Mesenchymal stem cell (in vitro differentiated cells and primary cell): Measurements from ENCODE around the gene MICAL3.

Experiments
- DNase-seq: peaks from one replicate; pipeline ENCODE4 v3.0.0-alpha.2; 2013
- H2AFZ ChIP-seq: one replicate; pipeline ENCODE4 v1.6.1; 2013; ENCODE audit warnings: low read depth, mild to moderate bottlenecking, control low read depth, inconsistent platforms, low read length, moderate library complexity
- H2AK5ac ChIP-seq: 2 replicates; pipeline ENCODE4 v1.6.1; 2013; ENCODE audit warnings: low read length, moderate library complexity, mild to moderate bottlenecking, inconsistent platforms; ENCODE audit not compliant: severe bottlenecking
- H2BK120ac ChIP-seq: one replicate; pipeline ENCODE4 v1.6.1; 2013; ENCODE audit warnings: low read depth, mild to moderate bottlenecking, inconsistent platforms, low read length, moderate library complexity
- H2BK12ac ChIP-seq, 2 experiments: one replicate each; pipeline ENCODE4 v1.6.1; 2013; ENCODE audit warnings: inconsistent platforms in 2 of 2, low read length in 2 of 2, mild to moderate bottlenecking in 2 of 2, moderate library complexity in 2 of 2, control low read depth in 1 of 2
- H2BK15ac ChIP-seq: one replicate; pipeline ENCODE4 v1.6.1; 2013; ENCODE audit warnings: mild to moderate bottlenecking, low read depth, inconsistent platforms; ENCODE audit not compliant: poor library complexity, severe bottlenecking
- H2BK5ac ChIP-seq: 2 replicates; pipeline ENCODE4 v1.6.1; 2013; ENCODE audit warnings: low read depth, mild to moderate bottlenecking, low read length, control low read depth, inconsistent platforms; ENCODE audit not compliant: poor library complexity, severe bottlenecking
- H3K14ac ChIP-seq, 2 experiments: one replicate each; pipeline ENCODE4 v1.6.1; 2013; ENCODE audit warnings: inconsistent platforms in 2 of 2, low read length in 2 of 2, control low read depth in 1 of 2, mild to moderate bottlenecking in 1 of 2, moderate library complexity in 1 of 2
- H3K18ac ChIP-seq, 2 experiments: one replicate each; pipeline ENCODE4 v1.6.1; 2013; ENCODE audit warnings: inconsistent platforms in 2 of 2, low read length in 2 of 2, control low read depth in 1 of 2, low read depth in 1 of 2, mild to moderate bottlenecking in 1 of 2
- H3K23ac ChIP-seq, 2 experiments: one replicate each; pipeline ENCODE4 v1.6.1; 2013; ENCODE audit warnings: inconsistent platforms in 2 of 2, low read length in 2 of 2, mild to moderate bottlenecking in 2 of 2, moderate library complexity in 2 of 2, control low read depth in 1 of 2
- H3K27ac ChIP-seq: 2 replicates; pipeline ENCODE4 v1.5.1; 2013; ENCODE audit warnings: mild to moderate bottlenecking, moderate library complexity, low read length, control low read depth, inconsistent platforms; ENCODE audit not compliant: poor library complexity, severe bottlenecking
- H3K27me3 ChIP-seq, 2 experiments: 2 replicates each; pipeline versions ENCODE4 v1.6.1 to v1.7.0; 2013; ENCODE audit warnings: low read length in 2 of 2, mild to moderate bottlenecking in 2 of 2, moderate library complexity in 2 of 2, control low read depth in 1 of 2, inconsistent platforms in 1 of 2; ENCODE audit not compliant: control insufficient read depth in 1 of 2, insufficient read depth in 1 of 2
- H3K36me3 ChIP-seq, 2 experiments: 2 replicates each; pipeline versions ENCODE4 v1.6.1 to v1.7.0; 2013; ENCODE audit warnings: low read length in 2 of 2, control low read depth in 1 of 2, inconsistent platforms in 1 of 2, low read depth in 1 of 2, mild to moderate bottlenecking in 1 of 2; ENCODE audit not compliant: insufficient read depth in 2 of 2, control insufficient read depth in 1 of 2
- H3K4ac ChIP-seq, 2 experiments: one replicate each; pipeline ENCODE4 v1.6.1; 2013; ENCODE audit warnings: inconsistent platforms in 2 of 2, low read length in 2 of 2, mild to moderate bottlenecking in 2 of 2, moderate library complexity in 2 of 2, control low read depth in 1 of 2, low read depth in 1 of 2
- H3K4me1 ChIP-seq: 2 replicates; pipeline ENCODE4 v1.6.1; 2013; ENCODE audit warnings: low read depth, low read length, control low read depth; ENCODE audit not compliant: control insufficient read depth, insufficient read depth
- H3K4me2 ChIP-seq: 2 replicates; pipeline ENCODE4 v1.6.1; 2013; ENCODE audit warnings: low read length, mild to moderate bottlenecking, inconsistent platforms; ENCODE audit not compliant: poor library complexity, severe bottlenecking
- H3K4me3 ChIP-seq, 2 experiments: 2 replicates each; pipeline versions ENCODE4 v1.5.1 to v1.7.0; 2013; ENCODE audit warnings: low read length in 2 of 2, mild to moderate bottlenecking in 2 of 2, control low read depth in 1 of 2, low read depth in 1 of 2; ENCODE audit not compliant: insufficient read depth in 1 of 2
- H3K79me1 ChIP-seq: replicated peaks from 2 replicates; pipeline ENCODE4 v1.6.1; 2013; ENCODE audit warnings: mild to moderate bottlenecking, control low read depth, low read length, inconsistent platforms; ENCODE audit not compliant: poor library complexity, severe bottlenecking
- H3K9ac ChIP-seq: 2 replicates; pipeline ENCODE4 v1.7.0; 2013; ENCODE audit warnings: mild to moderate bottlenecking, low read length, moderate library complexity
- H3K9me3 ChIP-seq: 2 replicates; pipeline ENCODE4 v1.7.0; 2013; ENCODE audit warnings: mild to moderate bottlenecking, low read length; ENCODE audit not compliant: control insufficient read depth
- H4K8ac ChIP-seq: one replicate; pipeline ENCODE4 v1.6.1; 2013; ENCODE audit warnings: inconsistent platforms, mild to moderate bottlenecking, low read length, moderate library complexity
- H4K91ac ChIP-seq: one replicate; pipeline ENCODE4 v1.6.1; 2013; ENCODE audit warnings: mild to moderate bottlenecking, low read length, inconsistent platforms
- WGBS: methylation state at CpG from one replicate; pipeline ENCODE4 v1.1.7; 2013; ENCODE audit warnings: mixed read lengths; 5-methylcytosine and 5-hydroxymethylcytosine counted together

MICAL3 gene

DNA sequence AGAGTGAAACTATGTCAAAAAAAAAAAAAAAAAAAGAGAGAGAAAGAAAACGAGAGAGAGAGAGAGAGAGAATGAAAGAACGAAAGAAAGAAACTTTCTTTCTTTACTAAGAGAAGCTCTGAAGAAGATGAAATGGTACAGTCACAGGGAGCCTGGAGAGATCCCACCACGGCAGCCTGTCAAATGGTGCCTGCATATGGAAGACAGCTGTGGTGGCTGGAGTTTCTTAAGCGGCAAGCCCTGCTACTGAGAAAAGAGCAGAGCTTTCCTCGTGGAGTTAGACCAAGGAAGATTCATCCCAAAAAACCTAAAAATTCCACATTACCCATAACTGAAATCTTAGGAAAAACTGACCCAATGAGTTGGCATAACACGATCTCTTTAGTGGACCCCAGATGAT, 66.7 kb downstream of the MICAL3 start:
- Histone ChIP-seq H3K9me3 (no peaks in the 10 kb centered on the region), H3K27me3 (no peaks in the 10 kb centered on the region), H3K36me3 (peaks cover 7 to 26% of the 10 kb centered on the region in 2 experiments), H3K14ac (no peak overlapping the region), H2BK12ac (no peak overlapping the region), H3K79me1 (peaks cover 2% of the 10 kb centered on the region), H4K8ac (no peak overlapping the region), H2BK5ac (no peak overlapping the region), H3K4me3 (no peak overlapping the region), H3K4me2 (no peak overlapping the region), H2BK120ac (no peak overlapping the region), H2AFZ (no peak overlapping the region), H3K4ac (no peak overlapping the region), H4K91ac (no peak overlapping the region), H3K27ac (no peak overlapping the region), H2AK5ac (no peak overlapping the region), H3K9ac (no peak overlapping the region), H3K18ac (no peak overlapping the region), H3K4me1 (peaks cover 49% of the 10 kb centered on the region), H2BK15ac (no peak overlapping the region), H3K23ac (no peak overlapping the region)
- WGBS, result 89% methylated on average over 6 of the region's 6 CpGs
- no peak for DNase-seq

DNA sequence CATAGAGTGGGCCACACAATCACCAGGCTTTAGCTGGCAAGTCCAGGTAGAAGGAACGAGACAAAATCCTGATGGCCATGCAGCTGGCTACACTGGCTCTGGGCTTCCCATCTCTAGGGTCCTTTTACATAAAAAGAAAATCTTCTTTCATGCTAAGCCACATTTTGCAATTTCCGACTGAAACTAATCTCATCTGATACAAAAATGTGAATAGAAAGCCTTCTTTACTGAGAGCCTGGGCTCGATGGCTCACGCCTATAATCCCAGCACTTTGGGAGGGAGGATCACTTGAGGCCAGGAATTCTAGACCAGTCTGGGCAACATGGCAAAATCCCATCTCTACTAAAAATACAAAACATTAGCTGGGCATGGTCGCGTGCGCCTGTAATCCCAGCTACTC, 67.2 kb downstream of the MICAL3 start:
- Histone ChIP-seq H3K79me1 (peaks cover 2% of the 10 kb centered on the region), H4K8ac (no peak overlapping the region), H3K27me3 (no peaks in the 10 kb centered on the region), H2AFZ (no peak overlapping the region), H3K18ac (no peak overlapping the region), H2BK15ac (no peak overlapping the region), H3K4me3 (no peak overlapping the region), H3K9me3 (no peaks in the 10 kb centered on the region), H3K9ac (no peak overlapping the region), H4K91ac (no peak overlapping the region), H3K27ac (no peak overlapping the region), H3K4me2 (no peak overlapping the region), H2BK5ac (no peak overlapping the region), H3K4ac (no peak overlapping the region), H2AK5ac (no peak overlapping the region), H3K14ac (no peak overlapping the region), H3K23ac (no peak overlapping the region), H3K4me1 (peaks cover 53% of the 10 kb centered on the region), H3K36me3 (peaks cover 7 to 30% of the 10 kb centered on the region in 2 experiments), H2BK120ac (no peak overlapping the region), H2BK12ac (no peak overlapping the region)
- WGBS, result 96% methylated on average over 7 of the region's 7 CpGs
- DNase-seq, result no peak

DNA sequence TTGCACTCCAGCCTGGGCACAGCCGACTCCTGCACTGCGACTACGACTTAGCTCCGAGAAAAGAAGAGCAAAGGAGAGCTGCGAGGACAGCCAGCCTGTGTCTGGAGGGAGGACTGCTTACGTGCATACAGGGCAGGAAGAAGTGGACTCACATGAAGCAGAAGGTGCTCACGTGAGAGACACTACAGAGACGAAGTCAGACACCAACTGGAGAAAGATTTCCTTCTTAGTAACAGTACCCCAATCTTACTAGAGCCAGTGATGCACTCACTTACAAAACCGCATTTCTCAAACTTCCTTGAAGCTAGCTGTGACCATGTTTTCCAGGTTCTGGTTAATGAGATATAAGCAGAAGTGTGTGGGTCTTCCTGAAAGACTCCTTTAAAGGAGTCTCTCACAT, 67.7 kb downstream of the MICAL3 start:
- no peak overlapping the region for H3K9ac ChIP-seq

DNA sequence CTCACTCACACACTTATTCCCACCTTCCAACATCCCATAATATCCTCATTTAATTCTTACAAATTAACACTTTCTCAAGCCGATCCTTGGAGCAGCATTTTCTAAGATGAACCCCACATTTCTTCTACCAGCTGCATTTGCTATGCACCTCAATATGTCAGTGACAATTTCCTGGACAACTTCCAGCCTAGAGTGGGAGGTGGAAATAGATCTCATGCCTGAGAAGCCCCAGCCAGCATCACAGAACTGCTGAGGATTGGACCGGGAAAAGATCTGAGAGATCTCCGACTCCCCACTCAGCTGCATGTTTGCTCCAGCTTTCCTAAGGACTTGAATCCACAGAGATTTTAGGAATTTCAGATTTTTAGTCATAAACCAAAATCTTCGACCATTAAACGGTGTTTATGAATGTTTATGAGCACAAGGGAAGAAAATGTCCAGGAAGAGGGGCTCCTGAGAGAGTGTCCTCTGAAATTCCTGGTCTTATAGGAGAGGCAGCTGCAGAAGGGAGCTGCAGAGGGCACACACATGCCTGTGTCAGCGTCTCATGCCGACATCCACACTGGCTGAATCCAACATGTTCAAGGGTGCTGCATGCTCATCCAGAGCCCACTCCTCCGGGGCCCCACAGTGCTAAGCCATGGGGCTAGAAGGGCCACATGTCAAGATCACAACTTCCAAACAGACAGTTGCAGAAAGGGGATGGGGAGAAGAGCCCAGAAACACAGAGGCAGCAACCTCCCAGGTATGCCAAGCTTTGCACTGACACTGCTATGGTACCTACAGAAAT, 68.6 kb downstream of the MICAL3 start:
- peaks cover 2% of the 10 kb centered on the region for H3K79me1 ChIP-seq
- peaks cover 7 to 22% of the 10 kb centered on the region in 2 experiments for H3K36me3 ChIP-seq
- no peak overlapping the region for H4K8ac ChIP-seq
- H2AK5ac ChIP-seq, result no peak overlapping the region
- no peak for DNase-seq
- H3K23ac ChIP-seq, result no peak overlapping the region
- 87% methylated on average over 7 of the region's 8 CpGs for WGBS
- peak overlapping the region; percentile 15 for H3K27ac ChIP-seq
- H2BK120ac ChIP-seq, result no peak overlapping the region
- no peaks in the 10 kb centered on the region for H3K9me3 ChIP-seq
- no peak overlapping the region for H3K9ac ChIP-seq
- H3K4me1 ChIP-seq, result peaks cover 53% of the 10 kb centered on the region
- no peak overlapping the region for H2AFZ ChIP-seq
- H3K4me2 ChIP-seq, result no peak overlapping the region
- no peak overlapping the region for H3K4ac ChIP-seq
- H3K14ac ChIP-seq, result peak overlapping the region in 1 of 2 experiments; percentile 66
- no peak overlapping the region for H4K91ac ChIP-seq
- H3K27me3 ChIP-seq, result no peaks in the 10 kb centered on the region
- H3K18ac ChIP-seq, result peak overlapping the region in 1 of 2 experiments; percentile 41
- no peak overlapping the region for H3K4me3 ChIP-seq
- no peak overlapping the region for H2BK12ac ChIP-seq
- no peak overlapping the region for H2BK15ac ChIP-seq
- H2BK5ac ChIP-seq, result no peak overlapping the region

More for the DNA sequence above, 67.7 kb downstream of the MICAL3 start:
- Histone ChIP-seq H3K9me3 (no peaks in the 10 kb centered on the region), H3K4me2 (no peak overlapping the region), H2AK5ac (no peak overlapping the region), H4K8ac (no peak overlapping the region), H2BK5ac (no peak overlapping the region), H3K79me1 (peaks cover 2% of the 10 kb centered on the region), H2AFZ (no peak overlapping the region), H3K18ac (no peak overlapping the region), H3K4me3 (no peak overlapping the region), H2BK12ac (no peak overlapping the region), H2BK120ac (no peak overlapping the region), H2BK15ac (no peak overlapping the region), H4K91ac (no peak overlapping the region), H3K36me3 (peaks cover 7 to 26% of the 10 kb centered on the region in 2 experiments), H3K27ac (no peak overlapping the region), H3K4ac (no peak overlapping the region), H3K23ac (no peak overlapping the region), H3K14ac (no peak overlapping the region), H3K27me3 (no peaks in the 10 kb centered on the region), H3K4me1 (peaks cover 55% of the 10 kb centered on the region)
- 98% methylated on average over 6 of the region's 9 CpGs for WGBS
- DNase-seq, result no peak
